Measurements from ENCODE around the gene KCNMA1. TPM values are rescaled to one million over a fixed set of nuclear protein-coding genes. Genes with fewer than 3 reads are reported as not detected.

The KCNMA1 gene
- total RNA-seq, 2 donors from 2014 or later = 29.1 to 37.9 TPM

DNA sequence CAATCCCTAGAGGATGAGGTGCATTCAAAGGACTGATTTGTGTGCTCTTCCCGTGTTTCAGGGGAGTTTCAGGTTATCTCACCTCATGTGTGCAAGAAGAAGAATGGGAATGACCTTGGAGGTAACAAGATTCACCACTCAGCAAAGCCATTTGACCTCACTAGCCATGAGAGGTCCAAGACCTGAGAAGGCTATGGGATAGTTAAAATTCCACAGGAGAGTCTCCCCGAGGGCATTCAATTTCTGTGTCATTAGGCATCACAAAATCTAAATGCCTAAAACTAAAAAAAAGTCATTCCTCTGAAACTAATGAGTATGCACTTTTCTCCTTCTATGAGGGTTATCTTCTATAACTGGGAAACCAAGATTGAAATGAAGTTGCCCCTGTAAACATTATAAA lies 433.4 kb downstream of the KCNMA1 start:
- TF ChIP-seq POLR2AphosphoS5 (IDR thresholded peaks at IDR 0.05) (no peak), CTCF (IDR thresholded peaks at IDR 0.05) (no peak), POLR2A (IDR thresholded peaks at IDR 0.05) (no peak)
- no peaks in the 10 kb centered on the region for H3K9me3 ChIP-seq
- H3K27ac ChIP-seq = no peak overlapping the region
- no peaks in the 10 kb centered on the region for H3K27me3 ChIP-seq (replicated peaks; ENCODE audit: insufficient read depth)
- no peaks in the 10 kb centered on the region for H3K36me3 ChIP-seq
- no peak overlapping the region for H3K4me3 ChIP-seq
- WGBS = 72% methylated on average over 2 of the region's 2 CpGs
- intact Hi-C loops (cut with DNase I) = no loop called here
- no peak for DNase-seq (ENCODE audit: low spot score)
- H3K4me1 ChIP-seq (replicated peaks) = peaks cover 8% of the 10 kb centered on the region

DNA sequence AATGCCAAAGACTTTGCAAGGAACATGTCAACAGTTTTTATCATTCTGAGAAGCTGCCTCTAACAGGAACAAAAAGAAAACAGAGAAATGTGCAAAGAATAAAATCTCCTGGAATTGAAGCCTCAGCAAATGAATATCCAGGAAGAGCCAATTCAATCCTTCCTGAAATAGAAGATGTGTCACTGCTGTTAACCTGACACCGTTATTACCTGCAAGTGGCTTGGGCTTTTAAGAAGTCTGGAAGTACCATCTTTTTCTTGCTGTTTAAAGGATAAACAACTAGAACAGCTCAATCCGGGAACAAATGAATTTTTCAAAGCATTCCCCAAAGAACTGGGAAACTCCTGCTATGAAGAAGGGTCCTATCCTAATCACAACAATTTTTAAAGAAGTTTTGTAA lies 434.8 kb downstream of the KCNMA1 start:
- no peaks in the 10 kb centered on the region for H3K36me3 ChIP-seq
- intact Hi-C loops (cut with DNase I) = no loop called here
- H3K27me3 ChIP-seq (replicated peaks; ENCODE audit: insufficient read depth) = no peaks in the 10 kb centered on the region
- no peak for DNase-seq (ENCODE audit: low spot score)
- TF ChIP-seq POLR2AphosphoS5 (IDR thresholded peaks at IDR 0.05) (no peak), CTCF (IDR thresholded peaks at IDR 0.05) (no peak), POLR2A (IDR thresholded peaks at IDR 0.05) (no peak)
- peaks cover 8% of the 10 kb centered on the region for H3K4me1 ChIP-seq (replicated peaks)
- no peaks in the 10 kb centered on the region for H3K9me3 ChIP-seq
- 28% methylated on average over 2 of the region's 2 CpGs for WGBS
- no peak overlapping the region for H3K27ac ChIP-seq
- no peak overlapping the region for H3K4me3 ChIP-seq

DNA sequence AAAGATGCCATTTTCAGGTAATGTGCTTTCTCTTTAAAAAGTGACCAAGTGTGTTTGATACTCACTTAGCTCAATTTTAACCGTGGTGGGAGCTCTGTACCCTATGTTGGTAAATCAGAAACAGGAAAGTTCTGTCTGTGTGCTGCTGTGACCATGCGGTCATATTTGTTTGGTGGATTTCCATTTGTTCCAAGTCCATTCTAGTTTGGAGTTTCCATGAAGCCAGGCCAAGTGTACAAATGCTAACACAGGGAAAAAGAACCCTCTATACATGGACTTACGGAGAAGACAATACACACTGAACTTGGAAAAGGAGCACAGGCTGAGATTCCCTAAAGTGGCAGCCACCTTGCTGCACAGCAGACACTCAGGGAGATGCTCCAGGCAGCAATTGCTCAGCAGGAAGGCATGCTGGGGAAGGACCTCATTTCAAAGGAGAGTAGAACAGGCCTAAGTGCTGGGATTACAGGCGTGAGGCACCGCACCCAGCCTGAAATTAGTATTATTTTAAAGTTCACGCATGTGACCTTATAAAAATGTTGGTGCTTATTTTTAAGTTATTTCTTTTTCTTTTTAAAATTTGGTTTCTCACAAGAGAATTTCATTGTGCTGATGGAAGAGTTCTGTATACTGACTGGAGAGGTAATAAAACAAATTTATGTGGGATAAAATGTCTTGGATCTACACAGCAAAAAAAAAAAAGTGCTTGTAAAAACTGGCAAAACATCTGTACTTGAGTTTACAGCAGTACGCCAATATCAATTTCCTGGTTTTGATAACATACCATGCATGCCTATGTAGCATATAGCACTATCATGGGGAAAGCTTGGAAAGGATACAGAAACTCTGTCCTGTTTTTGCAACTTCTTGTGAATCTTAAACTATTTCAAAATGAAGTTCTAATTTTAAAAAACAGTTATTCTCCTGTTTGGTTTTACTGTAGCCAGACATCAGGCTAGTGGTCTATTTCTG lies 436.2 kb downstream of the KCNMA1 start:
- H3K4me1 ChIP-seq (replicated peaks) = peaks cover 8% of the 10 kb centered on the region
- H3K36me3 ChIP-seq = no peaks in the 10 kb centered on the region
- 61% methylated on average over 7 of the region's 7 CpGs for WGBS
- TF ChIP-seq POLR2A (IDR thresholded peaks at IDR 0.05) = no peak
- no peak for TF ChIP-seq POLR2AphosphoS5 (IDR thresholded peaks at IDR 0.05)
- TF ChIP-seq CTCF (IDR thresholded peaks at IDR 0.05) = no peak
- no peaks in the 10 kb centered on the region for H3K9me3 ChIP-seq
- intact Hi-C loops (cut with DNase I) = no loop called here
- no peak overlapping the region for H3K4me3 ChIP-seq
- no peak for DNase-seq (ENCODE audit: low spot score)
- H3K27ac ChIP-seq = peak overlapping the region in 1 of 2 donors; percentile 23
- no peaks in the 10 kb centered on the region for H3K27me3 ChIP-seq (replicated peaks; ENCODE audit: insufficient read depth)

- 95% methylated on average over 12 of the region's 12 CpGs for WGBS
- intact Hi-C loops (cut with DNase I) = no loop called here
- H3K27ac ChIP-seq = no peak overlapping the region
These were observed 440.1 kb downstream of the KCNMA1 start for GRCh38 chr10:77197544-77197943.

More at GRCh38 chr10:77197544-77197943, 440.1 kb downstream of the KCNMA1 start:
- Histone ChIP-seq H3K4me1 (replicated peaks) (peaks cover 8% of the 10 kb centered on the region), H3K9me3 (no peaks in the 10 kb centered on the region), H3K27me3 (replicated peaks; ENCODE audit: insufficient read depth) (no peaks in the 10 kb centered on the region), H3K36me3 (no peaks in the 10 kb centered on the region), H3K4me3 (no peak overlapping the region)
- DNase-seq (ENCODE audit: low spot score) = no peak
- no peak for TF ChIP-seq CTCF (IDR thresholded peaks at IDR 0.05)
- TF ChIP-seq POLR2A (IDR thresholded peaks at IDR 0.05) = no peak
- no peak for TF ChIP-seq POLR2AphosphoS5 (IDR thresholded peaks at IDR 0.05)
